ENCODE data around the gene PAX7.

GRCh38 chr1:18723701-18724411 lies 93.2 kb downstream of the PAX7 start:
- TF ChIP-seq CTCF (IDR thresholded peaks at IDR 0.05; ENCODE audit: insufficient read depth, low read length) (no peak), POLR2AphosphoS5 (IDR thresholded peaks at IDR 0.05; ENCODE audit: low read depth) (no peak), REST (IDR thresholded peaks at IDR 0.05; ENCODE audit: insufficient replicate concordance, low read depth) (no peak), GABPA (IDR thresholded peaks at IDR 0.05; ENCODE audit: low read depth) (no peak), SPI1 (IDR thresholded peaks at IDR 0.05; ENCODE audit: borderline replicate concordance, low read depth) (no peak)

All from HL-60 (cell line).